ENCODE measurements around the gene LTBP1.

DNA sequence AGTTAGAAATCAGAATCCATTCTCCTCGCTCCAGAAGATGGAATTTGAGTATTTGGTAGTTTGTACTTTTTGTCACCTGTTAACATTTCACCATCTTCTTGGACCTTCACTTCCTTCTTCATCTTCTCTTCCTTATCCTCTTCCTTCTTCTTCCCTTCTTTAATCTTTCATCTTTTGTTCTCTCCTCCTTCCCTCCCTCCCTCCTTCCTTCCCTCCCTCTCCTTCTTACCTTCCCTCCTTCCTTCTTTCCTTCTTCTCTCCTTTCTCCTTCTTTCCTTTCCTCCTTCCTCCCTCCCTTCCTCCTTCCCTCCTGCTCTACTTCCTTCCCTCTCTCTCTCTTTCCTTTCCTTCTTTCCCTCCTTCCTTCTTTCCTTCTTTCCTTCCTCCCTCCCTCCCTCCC, 31.1 kb upstream of the LTBP1 start:
- TF ChIP-seq, protein P1, sequence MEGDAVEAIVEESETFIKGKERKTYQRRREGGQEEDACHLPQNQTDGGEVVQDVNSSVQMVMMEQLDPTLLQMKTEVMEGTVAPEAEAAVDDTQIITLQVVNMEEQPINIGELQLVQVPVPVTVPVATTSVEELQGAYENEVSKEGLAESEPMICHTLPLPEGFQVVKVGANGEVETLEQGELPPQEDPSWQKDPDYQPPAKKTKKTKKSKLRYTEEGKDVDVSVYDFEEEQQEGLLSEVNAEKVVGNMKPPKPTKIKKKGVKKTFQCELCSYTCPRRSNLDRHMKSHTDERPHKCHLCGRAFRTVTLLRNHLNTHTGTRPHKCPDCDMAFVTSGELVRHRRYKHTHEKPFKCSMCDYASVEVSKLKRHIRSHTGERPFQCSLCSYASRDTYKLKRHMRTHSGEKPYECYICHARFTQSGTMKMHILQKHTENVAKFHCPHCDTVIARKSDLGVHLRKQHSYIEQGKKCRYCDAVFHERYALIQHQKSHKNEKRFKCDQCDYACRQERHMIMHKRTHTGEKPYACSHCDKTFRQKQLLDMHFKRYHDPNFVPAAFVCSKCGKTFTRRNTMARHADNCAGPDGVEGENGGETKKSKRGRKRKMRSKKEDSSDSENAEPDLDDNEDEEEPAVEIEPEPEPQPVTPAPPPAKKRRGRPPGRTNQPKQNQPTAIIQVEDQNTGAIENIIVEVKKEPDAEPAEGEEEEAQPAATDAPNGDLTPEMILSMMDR (conservative IDR thresholded peaks at IDR 0.05 in 1 of 2, IDR thresholded peaks at IDR 0.05 in 1 of 2; ENCODE audit: extremely low read depth in 1 of 2, insufficient read depth in 1 of 2, low read depth in 1 of 2, low read length in 2 of 2), result no peak
- no peak for TF ChIP-seq EZH2 (IDR thresholded peaks at IDR 0.05; ENCODE audit: borderline replicate concordance, low read length)
